Stimulated activated CD8-positive, alpha-beta memory T cell treated with anti-CD3 and anti-CD28 coated beads, Interleukin-2, amount 100 ng/mL, for 48 hours (primary cell): ENCODE results near the gene NCAPD2.
"Not testable (repeated sequence)": the region's sequence is repeated elsewhere in the genome, so short reads cannot be mapped to it uniquely, and the experiment has no call there.

Experiments
- DNase-seq, 2 donors: peaks; one replicate each; pipeline ENCODE4 v3.0.0-alpha.2; 2020; ENCODE audit warnings: low read depth in 2 of 2

NCAPD2 gene

DNA sequence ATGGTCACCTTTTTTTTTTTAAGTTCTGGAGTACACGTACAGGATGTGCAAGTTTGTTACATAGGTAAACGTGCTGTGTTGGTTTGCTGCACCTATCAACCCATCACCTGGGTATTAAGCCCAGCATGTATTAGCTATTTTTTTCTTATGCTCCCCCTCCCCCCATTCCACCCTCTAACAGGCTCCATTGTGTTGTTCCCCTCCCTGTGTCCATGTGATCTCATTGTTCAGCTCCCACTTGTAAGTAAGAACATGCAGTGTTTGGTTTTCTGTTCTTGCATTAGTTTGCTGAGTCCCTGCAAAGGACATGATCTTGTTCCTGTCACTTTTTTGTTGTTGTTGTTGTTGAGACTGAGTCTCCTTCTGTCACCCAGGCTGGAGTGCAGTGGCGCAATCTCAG, 3.4 kb downstream of the NCAPD2 start:
- not testable (repeated sequence) for DNase-seq

- no peak for DNase-seq
Observed at GRCh38 chr12:6500466-6500865, 6.6 kb downstream of the NCAPD2 start.

DNA sequence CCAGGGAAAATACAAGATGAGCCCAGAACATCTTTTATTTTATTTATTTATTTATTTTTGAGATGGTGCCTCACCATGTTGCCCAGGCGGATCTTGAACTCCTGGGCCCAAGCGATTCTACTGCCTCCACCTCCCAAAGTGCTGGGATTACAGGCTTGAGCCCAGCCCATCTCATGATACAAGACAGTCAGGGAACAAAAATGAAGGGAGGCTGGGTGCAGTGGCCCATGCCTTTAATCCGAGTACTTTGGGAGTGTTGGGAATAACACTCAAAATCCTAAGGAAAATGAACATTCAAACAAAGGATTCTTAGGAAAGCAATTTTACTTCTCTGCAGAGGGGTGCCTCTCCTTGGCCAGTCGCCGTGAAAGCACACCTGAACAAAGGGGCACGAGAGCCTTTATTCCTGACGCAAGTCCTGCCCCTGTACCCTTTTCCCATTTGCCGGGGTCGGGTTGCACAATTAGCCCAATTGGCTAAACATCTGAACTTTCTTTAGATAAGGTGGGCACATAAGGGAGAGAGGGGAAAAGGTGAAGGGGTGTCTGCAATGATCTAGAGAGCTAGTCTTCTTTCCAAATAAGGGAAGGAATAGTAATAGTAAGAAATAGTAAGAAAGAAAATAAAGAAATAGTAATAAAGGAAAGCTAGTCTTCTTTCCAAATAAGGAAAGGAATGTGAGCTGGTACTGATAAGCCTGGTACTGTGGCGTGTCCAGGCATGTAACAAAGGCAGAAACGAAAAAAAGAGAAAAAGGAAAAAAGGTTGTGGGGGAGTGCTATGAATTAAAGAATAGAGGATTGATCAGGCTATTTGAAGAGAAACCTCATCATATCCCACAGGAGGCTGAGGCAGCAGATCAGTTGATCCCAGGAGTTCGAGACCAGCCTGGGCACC, 13.4 kb downstream of the NCAPD2 start:
- DNase-seq = no peak

DNA sequence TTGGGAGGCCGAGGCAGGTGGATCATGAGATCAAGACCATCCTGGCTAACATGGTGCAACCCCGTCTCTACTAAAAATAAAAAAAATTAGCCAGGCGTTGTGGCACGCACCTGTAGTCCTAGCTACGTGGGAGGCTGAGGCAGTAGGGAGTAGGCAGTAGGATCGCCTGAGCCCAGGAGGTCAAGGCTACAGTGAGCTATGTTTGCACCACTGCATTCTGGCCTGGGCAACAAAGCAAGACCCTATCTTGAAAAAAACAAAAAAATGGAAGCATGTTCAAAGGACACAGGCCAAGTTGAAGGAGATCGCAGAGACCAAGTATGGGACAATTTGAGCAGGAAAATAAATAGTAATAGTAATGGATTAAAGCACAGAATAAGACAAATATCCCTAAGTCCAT, 14.2 kb downstream of the NCAPD2 start:
- DNase-seq = no peak

DNA sequence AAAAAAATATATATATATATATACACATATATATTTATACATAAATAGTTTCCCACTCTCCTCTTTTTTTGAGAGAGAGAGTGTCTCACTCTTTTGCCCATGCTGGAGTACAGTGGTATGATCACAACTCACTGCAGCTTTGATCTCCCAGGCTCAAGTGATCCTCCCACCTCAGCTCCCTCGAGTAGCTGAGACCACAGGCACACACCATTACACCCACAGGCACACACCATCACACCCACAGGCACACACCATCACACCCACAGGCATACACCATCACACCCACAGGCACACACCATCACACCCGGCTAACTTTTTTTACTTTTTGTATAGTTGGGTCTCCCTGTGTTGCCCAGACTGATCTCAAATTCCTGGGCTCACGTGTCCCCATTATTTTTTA, 26.3 kb downstream of the NCAPD2 start:
- no peak for DNase-seq

GRCh38 chr12:6522193-6522592, 28.3 kb downstream of the NCAPD2 start:
- no peak for DNase-seq

- DNase-seq = no peak
Observed at GRCh38 chr12:6523708-6524107, 29.8 kb downstream of the NCAPD2 start.

- DNase-seq = no peak
Observed at GRCh38 chr12:6524648-6525047, 30.7 kb downstream of the NCAPD2 start.

- no peak for DNase-seq
Observed at GRCh38 chr12:6526201-6526600, 32.3 kb downstream of the NCAPD2 start.

DNA sequence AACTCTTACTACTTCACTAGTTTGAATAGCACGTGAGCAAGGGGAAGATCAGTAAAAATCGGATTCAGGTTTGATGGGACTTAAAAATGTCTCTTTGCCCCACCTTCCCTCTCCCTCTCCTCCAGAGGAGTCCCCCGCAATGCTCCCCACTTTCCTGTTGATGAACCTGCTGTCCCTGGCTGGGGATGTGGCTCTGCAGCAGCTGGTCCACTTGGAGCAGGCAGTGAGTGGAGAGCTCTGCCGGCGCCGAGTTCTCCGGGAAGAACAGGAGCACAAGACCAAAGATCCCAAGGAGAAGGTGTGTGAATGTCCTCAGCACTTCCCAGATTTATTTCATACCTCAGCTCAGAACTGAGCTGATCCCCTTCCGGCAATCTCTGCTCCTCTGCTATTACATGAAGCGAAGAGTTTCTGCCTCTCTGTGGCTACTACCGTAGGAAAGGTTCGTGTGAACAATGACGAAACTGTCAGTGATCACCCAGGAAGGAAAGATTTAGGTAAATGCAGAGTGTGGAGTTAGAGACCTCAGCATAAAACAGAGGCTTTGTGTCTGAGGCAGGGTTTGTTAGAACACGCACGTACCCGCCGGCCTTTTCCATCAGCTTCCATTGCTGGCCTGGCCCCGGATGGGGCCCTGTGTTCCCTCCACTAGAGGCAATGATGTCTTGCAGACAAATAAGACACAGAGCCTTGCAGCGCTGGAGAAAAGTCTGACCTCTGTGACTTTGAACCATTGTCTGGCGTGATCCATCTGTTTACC, 33.0 kb downstream of the NCAPD2 start:
- DNase-seq = no peak

DNA sequence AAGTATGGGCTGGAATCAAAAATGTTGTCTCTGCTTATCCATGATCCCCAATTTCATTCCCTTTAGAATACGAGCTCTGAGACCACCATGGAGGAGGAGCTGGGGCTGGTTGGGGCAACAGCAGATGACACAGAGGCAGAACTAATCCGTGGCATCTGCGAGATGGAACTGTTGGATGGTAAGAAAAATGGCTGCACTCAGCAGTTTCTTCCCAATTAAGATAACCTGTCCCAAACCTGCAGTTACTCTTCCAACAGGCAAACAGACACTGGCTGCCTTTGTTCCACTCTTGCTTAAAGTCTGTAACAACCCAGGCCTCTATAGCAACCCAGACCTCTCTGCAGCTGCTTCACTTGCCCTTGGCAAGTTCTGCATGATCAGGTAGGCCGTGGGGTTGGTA, 33.8 kb downstream of the NCAPD2 start:
- no peak for DNase-seq

DNA sequence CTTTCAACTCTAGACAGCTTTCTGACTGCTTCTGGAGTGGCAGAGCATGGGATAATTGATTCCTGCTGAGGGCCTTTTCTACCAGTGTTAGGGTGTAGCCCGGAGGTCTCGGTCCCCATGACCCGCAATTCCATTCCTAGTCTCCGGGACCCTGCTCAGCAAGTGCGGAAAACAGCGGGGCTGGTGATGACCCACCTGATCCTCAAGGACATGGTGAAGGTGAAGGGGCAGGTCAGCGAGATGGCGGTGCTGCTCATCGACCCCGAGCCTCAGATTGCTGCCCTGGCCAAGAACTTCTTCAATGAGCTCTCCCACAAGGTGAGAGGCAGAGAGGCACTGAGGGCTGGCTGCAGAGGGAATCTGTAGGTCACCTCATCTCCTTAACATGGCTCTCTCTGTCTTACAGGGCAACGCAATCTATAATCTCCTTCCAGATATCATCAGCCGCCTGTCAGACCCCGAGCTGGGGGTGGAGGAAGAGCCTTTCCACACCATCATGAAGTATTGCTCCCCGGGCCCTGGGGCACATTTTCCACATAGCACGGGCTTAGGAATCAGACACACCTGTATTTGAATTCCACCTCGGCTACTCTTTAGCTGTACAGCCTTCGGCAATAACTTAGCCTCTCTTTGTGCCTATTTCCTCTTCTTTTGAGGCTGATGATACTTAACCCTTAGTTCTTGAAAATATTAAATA, 34.8 kb downstream of the NCAPD2 start:
- DNase-seq = no peak

GRCh38 chr12:6529291-6529737, 35.4 kb downstream of the NCAPD2 start:
- DNase-seq = no peak

DNA sequence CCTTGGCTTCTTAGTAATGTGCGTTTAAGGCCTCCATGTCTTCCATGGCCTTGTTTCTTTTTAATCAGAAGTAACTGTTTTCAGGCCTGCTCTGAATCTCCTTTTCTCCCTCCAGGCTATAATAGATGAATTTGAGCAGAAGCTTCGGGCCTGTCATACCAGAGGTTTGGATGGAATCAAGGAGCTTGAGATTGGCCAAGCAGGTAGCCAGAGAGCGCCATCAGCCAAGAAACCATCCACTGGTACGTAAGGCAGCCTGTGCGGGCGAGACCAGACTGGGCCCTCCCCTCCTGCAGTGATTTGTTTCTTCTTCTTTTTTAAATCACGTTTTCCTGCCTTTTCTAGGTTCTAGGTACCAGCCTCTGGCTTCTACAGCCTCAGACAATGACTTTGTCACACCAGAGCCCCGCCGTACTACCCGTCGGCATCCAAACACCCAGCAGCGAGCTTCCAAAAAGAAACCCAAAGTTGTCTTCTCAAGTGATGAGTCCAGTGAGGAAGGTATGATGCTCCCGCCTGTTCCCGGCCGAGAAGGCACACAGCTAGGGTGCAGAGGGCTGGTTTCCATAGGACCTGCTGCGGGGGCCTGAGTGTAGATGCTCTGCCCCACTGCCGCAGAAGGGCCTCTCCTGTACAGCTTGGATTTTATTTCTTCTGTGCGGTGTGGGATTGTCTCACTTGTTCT, 36.8 kb downstream of the NCAPD2 start:
- DNase-seq = no peak

DNA sequence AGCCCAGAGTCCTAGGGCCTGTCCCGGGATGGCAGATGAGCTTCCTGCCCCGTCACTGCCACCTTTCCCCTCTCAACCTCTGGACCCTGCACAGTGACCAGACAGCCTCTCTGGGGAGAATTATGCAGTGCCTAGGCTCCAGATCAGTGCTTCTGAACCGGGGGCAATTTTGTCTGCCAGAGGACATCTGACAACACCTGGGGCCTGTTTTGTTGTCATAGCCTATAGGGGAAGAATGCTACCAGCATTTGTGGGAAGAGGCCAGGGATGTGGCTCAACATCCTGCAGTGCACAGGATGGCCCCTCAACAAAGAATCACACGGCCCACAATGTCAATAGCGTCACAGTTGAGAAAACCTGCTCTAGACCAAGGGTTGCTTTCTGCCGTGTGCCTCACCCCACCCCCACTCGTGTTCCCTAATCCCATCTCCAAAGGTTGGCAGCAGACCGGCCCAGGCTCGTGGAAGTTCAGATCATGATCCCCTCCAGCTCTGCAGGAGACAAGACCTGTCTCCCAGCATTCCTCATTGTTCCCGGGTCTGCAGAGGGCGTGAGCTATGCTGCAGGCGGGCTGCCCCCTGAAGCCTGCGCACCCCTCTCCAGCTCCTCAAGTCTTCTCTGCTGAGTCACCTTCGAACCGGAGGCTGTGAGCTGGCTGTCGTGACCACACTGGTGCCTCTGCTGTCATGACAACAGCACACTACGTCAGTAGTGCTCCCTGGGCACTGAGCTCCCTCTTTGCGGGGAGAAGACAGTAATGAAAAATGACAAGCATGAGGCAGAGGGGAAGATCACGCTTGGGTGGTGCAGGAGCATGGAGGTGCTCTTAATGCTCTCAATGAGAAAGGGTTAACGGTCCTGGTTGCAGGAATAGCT, 38.4 kb downstream of the NCAPD2 start:
- DNase-seq = peak; percentile 70 to 76

DNA sequence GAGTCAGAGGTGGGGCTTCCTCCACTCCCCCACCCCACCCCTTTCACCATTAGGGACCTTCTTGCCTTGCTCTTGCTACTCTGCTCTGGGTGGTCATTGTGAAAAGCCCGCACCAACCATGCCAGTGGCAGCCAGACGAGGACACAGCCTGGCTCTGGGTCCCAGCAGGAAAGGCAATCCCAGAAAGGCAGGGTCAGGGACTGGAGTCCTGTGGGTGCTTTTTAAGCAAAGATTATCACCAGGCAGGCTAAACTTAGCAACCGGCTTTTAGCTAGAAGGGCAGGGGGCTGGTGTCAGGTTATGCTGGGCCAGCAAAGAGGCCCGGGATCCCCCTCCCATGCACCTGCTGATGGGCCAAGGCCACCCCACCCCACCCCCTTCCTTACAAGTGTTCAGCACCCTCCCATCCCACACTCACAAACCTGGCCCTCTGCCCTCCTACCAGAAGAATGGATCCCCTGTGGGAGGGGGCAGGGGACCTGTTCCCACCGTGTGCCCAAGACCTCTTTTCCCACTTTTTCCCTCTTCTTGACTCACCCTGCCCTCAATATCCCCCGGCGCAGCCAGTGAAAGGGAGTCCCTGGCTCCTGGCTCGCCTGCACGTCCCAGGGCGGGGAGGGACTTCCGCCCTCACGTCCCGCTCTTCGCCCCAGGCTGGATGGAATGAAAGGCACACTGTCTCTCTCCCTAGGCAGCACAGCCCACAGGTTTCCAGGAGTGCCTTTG, 39.2 kb downstream of the NCAPD2 start:
- peak; percentile 34 to 43 for DNase-seq

DNA sequence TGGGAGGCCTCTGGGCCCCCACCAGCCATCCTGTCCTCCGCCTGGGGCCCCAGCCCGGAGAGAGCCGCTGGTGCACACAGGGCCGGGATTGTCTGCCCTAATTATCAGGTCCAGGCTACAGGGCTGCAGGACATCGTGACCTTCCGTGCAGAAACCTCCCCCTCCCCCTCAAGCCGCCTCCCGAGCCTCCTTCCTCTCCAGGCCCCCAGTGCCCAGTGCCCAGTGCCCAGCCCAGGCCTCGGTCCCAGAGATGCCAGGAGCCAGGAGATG, 39.7 kb downstream of the NCAPD2 start:
- DNase-seq = no peak

DNA sequence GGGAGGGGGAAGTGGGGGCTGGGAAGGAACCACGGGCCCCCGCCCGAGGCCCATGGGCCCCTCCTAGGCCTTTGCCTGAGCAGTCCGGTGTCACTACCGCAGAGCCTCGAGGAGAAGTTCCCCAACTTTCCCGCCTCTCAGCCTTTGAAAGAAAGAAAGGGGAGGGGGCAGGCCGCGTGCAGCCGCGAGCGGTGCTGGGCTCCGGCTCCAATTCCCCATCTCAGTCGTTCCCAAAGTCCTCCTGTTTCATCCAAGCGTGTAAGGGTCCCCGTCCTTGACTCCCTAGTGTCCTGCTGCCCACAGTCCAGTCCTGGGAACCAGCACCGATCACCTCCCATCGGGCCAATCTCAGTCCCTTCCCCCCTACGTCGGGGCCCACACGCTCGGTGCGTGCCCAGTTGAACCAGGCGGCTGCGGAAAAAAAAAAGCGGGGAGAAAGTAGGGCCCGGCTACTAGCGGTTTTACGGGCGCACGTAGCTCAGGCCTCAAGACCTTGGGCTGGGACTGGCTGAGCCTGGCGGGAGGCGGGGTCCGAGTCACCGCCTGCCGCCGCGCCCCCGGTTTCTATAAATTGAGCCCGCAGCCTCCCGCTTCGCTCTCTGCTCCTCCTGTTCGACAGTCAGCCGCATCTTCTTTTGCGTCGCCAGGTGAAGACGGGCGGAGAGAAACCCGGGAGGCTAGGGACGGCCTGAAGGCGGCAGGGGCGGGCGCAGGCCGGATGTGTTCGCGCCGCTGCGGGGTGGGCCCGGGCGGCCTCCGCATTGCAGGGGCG, 40.2 kb downstream of the NCAPD2 start, which contains the start of gene GAPDH:
Gene GAPDH, plus strand, starts transcription at position 595 of the 772 bp plus-strand sequence. CDS start 316 bp downstream, outside the sequence.
- peak; percentile 79 to 87 for DNase-seq

- no peak for DNase-seq
Observed at GRCh38 chr12:6534695-6534944, 40.7 kb downstream of the NCAPD2 start.
